Osteocyte (in vitro differentiated cells): ENCODE data around the gene ACTL6B. TPM values are rescaled to one million over a fixed set of nuclear protein-coding genes. Genes with fewer than 3 reads are reported as not detected.

Experiments used
- DNase-seq: peaks from one replicate; pipeline ENCODE4 v3.0.0; 2021; ENCODE audit warnings: mixed read lengths; ENCODE audit not compliant: unreplicated experiment; ENCODE audit errors: extremely low spot score
- H3K27ac Mint-ChIP-seq: one replicate; pipeline ENCODE4 v1.8.0; 2021; ENCODE audit warnings: mild to moderate bottlenecking, mixed read lengths; ENCODE audit not compliant: unreplicated experiment
- H3K27me3 Mint-ChIP-seq: one replicate; pipeline ENCODE4 v1.8.0; 2021; ENCODE audit warnings: mixed read lengths; ENCODE audit not compliant: unreplicated experiment
- H3K36me3 Mint-ChIP-seq: one replicate; pipeline ENCODE4 v1.8.0; 2021; ENCODE audit warnings: mixed read lengths; ENCODE audit not compliant: unreplicated experiment
- H3K4me1 Mint-ChIP-seq: one replicate; pipeline ENCODE4 v1.8.0; 2021; ENCODE audit warnings: mixed read lengths; ENCODE audit not compliant: unreplicated experiment
- H3K4me3 Mint-ChIP-seq: one replicate; pipeline ENCODE4 v1.8.0; 2021; ENCODE audit warnings: mild to moderate bottlenecking, moderate library complexity, mixed read lengths; ENCODE audit not compliant: unreplicated experiment
- H3K9me3 Mint-ChIP-seq: one replicate; pipeline ENCODE4 v1.8.0; 2021; ENCODE audit warnings: mixed read lengths; ENCODE audit not compliant: unreplicated experiment
- total RNA-seq: library from RNA; stranded (reverse); gene quantifications from 2 replicates; pipeline ENCODE4 v1.2.1, GENCODE V29; 2021
- TF ChIP-seq, protein P1 (sequence below): fragments of 200-600 bp; sonication (generic); IDR thresholded peaks from 2 replicates; pipeline ENCODE4 v1.5.0; 2021; ENCODE audit warnings: antibody characterized with exemption, mild to moderate bottlenecking, moderate library complexity

Gene ACTL6B
- total RNA-seq, 1 donor from 2014 or later, result not detected

DNA sequence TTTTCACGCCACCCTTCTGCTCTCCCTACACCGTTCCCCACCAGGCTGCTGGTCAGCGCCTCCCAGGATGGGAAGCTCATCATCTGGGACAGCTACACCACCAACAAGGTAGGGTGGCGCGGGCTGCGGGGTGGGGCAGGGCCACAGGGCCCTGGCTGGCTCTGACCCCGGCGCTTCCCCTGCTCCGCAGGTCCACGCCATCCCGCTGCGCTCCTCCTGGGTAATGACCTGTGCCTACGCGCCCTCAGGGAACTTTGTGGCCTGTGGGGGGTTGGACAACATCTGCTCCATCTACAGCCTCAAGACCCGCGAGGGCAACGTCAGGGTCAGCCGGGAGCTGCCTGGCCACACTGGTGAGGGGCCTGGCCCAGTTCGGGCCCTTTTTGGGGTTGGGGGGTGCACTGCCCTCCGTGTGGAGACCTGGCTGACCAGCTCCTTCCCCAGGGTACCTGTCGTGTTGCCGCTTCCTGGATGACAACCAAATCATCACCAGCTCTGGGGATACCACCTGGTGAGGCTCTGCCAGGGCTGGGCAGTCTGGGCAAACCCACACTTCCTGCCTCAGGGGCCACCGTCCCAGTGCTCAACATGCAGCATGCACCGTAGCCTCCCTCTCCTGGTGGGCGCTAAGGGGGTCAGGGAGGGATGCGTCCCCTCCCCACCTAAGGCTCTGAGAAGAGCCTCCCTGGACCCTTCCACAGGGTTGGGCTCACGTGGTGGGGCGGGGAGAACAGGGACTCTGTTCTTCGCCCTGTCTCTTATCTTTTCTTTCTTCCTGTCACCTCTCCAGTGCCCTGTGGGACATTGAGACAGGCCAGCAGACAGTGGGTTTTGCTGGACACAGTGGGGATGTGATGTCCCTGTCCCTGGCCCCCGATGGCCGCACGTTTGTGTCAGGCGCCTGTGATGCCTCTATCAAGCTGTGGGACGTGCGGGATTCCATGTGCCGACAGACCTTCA, 21.3 kb upstream of the ACTL6B start:
- Mint-ChIP-seq H3K4me3 (peak overlapping the region; percentile 48), H3K27ac (no peak overlapping the region)
- DNase-seq, result no peak

DNA sequence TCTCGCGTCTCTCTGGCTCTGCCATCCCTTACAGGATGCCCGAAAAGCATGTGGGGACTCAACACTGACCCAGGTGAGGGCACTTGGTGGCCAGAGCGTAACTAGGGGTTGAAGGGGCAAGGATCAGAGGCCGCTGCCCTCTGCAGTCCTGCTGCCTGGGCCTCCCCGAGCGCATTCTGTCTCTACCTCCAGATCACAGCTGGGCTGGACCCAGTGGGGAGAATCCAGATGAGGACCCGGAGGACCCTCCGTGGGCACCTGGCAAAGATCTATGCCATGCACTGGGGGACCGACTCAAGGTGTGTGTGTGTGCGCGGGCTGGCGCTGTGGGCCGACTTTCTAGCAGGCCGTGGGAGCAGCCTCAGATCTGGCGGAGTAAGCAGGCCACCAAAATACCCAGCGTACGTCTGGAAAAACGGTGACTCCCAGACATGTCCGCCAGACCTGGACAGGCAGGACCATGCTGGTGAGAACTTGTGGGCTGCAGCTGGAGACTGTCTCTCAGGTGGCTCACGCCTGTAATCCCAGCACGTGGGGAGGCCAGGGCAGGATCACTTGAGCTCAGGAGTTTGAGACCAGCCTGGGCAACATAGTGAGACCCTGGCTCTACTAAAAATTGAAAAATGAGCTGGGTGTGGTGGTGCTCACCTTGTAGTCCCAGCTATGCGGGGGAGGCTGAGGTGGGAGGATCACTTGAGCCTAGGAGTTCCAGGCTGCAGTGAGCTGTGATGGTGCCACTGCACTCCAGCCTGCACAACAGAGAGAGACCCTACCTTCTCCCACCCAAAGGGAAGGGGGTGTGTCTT, 20.5 kb upstream of the ACTL6B start:
- TF ChIP-seq, protein P1, sequence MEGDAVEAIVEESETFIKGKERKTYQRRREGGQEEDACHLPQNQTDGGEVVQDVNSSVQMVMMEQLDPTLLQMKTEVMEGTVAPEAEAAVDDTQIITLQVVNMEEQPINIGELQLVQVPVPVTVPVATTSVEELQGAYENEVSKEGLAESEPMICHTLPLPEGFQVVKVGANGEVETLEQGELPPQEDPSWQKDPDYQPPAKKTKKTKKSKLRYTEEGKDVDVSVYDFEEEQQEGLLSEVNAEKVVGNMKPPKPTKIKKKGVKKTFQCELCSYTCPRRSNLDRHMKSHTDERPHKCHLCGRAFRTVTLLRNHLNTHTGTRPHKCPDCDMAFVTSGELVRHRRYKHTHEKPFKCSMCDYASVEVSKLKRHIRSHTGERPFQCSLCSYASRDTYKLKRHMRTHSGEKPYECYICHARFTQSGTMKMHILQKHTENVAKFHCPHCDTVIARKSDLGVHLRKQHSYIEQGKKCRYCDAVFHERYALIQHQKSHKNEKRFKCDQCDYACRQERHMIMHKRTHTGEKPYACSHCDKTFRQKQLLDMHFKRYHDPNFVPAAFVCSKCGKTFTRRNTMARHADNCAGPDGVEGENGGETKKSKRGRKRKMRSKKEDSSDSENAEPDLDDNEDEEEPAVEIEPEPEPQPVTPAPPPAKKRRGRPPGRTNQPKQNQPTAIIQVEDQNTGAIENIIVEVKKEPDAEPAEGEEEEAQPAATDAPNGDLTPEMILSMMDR, result no peak
- H3K9me3 Mint-ChIP-seq, result no peaks in the 10 kb centered on the region
- peaks cover 15% of the 10 kb centered on the region for H3K36me3 Mint-ChIP-seq
- H3K4me3 Mint-ChIP-seq, result peak overlapping the region; percentile 65
- peak overlapping the region; percentile 69 for H3K27ac Mint-ChIP-seq
- H3K27me3 Mint-ChIP-seq, result no peaks in the 10 kb centered on the region
- DNase-seq, result no peak
- H3K4me1 Mint-ChIP-seq, result peaks cover 20% of the 10 kb centered on the region

More for the DNA sequence above, 21.3 kb upstream of the ACTL6B start:
- H3K27me3 Mint-ChIP-seq, result no peaks in the 10 kb centered on the region
- no peaks in the 10 kb centered on the region for H3K9me3 Mint-ChIP-seq
- peaks cover 18% of the 10 kb centered on the region for H3K4me1 Mint-ChIP-seq
- peaks cover 15% of the 10 kb centered on the region for H3K36me3 Mint-ChIP-seq
- TF ChIP-seq, protein P1, result no peak

DNA sequence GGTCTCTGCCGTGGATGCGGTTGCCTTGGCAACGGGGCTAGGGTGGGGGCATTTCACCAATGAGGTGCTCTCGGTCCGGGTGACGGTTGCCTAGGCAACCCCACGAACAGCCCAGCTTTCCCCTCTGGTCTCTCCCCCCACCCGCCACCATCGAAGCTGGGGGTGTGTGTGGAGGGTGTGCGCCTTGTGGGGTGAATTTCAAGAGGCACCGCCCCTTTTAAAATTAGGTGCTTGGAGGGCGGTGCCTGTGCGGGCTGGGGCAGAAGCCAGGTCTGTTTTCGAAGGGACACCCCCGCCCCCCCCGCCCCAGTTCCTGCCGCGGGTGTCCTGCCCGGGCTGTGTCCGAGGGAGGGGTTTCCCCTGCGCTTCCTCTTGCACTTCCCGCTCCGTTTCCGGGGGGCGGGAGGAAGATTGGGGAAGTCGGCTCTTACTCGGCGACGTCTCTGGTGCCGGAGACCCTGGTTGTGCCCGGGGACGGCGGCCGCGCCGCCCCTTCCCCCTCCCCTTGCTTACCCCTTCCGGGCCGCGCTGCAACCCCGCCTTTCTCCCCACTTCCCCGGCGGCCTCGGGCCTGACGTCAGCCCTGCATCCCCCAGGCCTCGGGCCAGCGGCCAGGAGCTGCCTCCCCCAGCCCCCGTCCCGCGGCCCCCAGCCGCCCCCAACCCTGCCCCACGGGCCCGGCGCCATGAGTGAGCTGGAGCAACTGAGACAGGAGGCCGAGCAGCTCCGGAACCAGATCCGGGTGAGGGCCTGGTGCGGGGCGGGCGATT, 19.5 kb upstream of the ACTL6B start:
- Mint-ChIP-seq H3K9me3 (no peaks in the 10 kb centered on the region), H3K4me3 (peak overlapping the region; percentile 75), H3K27me3 (peaks cover 4% of the 10 kb centered on the region), H3K27ac (peak overlapping the region; percentile 23), H3K4me1 (peaks cover 20% of the 10 kb centered on the region), H3K36me3 (peaks cover 13% of the 10 kb centered on the region)
- TF ChIP-seq, protein P1, result no peak
- no peak for DNase-seq

DNA sequence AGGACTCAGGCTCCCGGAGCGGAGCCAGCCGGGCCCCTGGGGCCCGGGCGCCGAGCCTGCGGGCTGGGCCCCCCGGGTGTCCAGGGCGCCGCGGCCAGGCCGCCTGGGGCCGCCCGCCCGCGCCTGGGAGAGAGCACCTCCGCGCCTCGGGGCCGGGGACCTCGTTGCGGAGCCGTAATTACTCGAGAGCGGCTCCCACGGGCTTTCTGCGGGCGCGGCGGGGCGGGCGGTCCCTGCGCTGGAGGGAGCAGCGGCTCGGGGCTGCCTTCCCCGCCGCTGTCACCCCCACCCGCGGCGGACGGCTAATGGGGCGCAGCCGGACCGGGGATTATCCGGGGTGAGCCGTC, 18.8 kb upstream of the ACTL6B start:
- Mint-ChIP-seq H3K27ac (no peak overlapping the region), H3K9me3 (no peaks in the 10 kb centered on the region), H3K4me3 (peak overlapping the region; percentile 94), H3K27me3 (peaks cover 4% of the 10 kb centered on the region), H3K4me1 (peaks cover 17% of the 10 kb centered on the region), H3K36me3 (peaks cover 12% of the 10 kb centered on the region)
- TF ChIP-seq, protein P1, result no peak
- DNase-seq, result no peak
